ENCODE data around the gene ALOXE3. TPM values are rescaled to one million over a fixed set of nuclear protein-coding genes. Genes with fewer than 3 reads are reported as not detected.

Gene ALOXE3
- total and polyA plus RNA-seq, 12 donors, result 0.09 TPM; not detected in 11

GRCh38 chr17:8048736-8049135, 69.6 kb downstream of the ALOXE3 start:
- no peak for ATAC-seq

GRCh38 chr17:8048236-8048635, 70.1 kb downstream of the ALOXE3 start:
- 88 to 89% methylated on average over 12 of the region's 12 CpGs for WGBS, 2 donors

More at GRCh38 chr17:8048736-8049135, 69.6 kb downstream of the ALOXE3 start:
- intact Hi-C loops (cut with DNase I), result loop anchor here in 4 of 10 donors (10.0 kb wide), 5 partner anchors 134 to 314 kb away; partner anchors contain the start of gene RNF227 (in 1 of the 4)
- no peak for TF ChIP-seq CTCF (IDR thresholded peaks at IDR 0.05)
- no peak for DNase-seq
- Histone ChIP-seq H3K9me3 (no peaks in the 10 kb centered on the region), H3K4me1 (no peaks in the 10 kb centered on the region), H3K36me3 (no peaks in the 10 kb centered on the region), H3K4me3 (no peak overlapping the region), H3K27me3 (peaks cover 0 to 25% (median 0%) of the 10 kb centered on the region in 7 donors), H3K27ac (no peak overlapping the region)
- 91 to 92% methylated on average over 8 of the region's 8 CpGs for WGBS, 2 donors

GRCh38 chr17:8047769-8048110, 70.6 kb downstream of the ALOXE3 start:
- H3K27me3 ChIP-seq, result peaks cover 0 to 25% (median 0%) of the 10 kb centered on the region in 7 donors
- WGBS, 2 donors, result 93 to 97% methylated on average over 4 of the region's 4 CpGs
- H3K4me1 ChIP-seq, result no peaks in the 10 kb centered on the region
- H3K9me3 ChIP-seq, result no peaks in the 10 kb centered on the region
- TF ChIP-seq CTCF (IDR thresholded peaks at IDR 0.05), result no peak
- H3K4me3 ChIP-seq, result no peak overlapping the region
- H3K27ac ChIP-seq, result no peak overlapping the region
- no peaks in the 10 kb centered on the region for H3K36me3 ChIP-seq
- ATAC-seq (peak in 1 of 8 donors; percentile 25), DNase-seq (no peak)
- intact Hi-C loops (cut with DNase I), result loop anchor here in 4 of 10 donors (10.0 kb wide), 5 partner anchors 133 to 313 kb away; partner anchors contain the start of gene RNF227 (in 1 of the 4)

More at GRCh38 chr17:8048236-8048635, 70.1 kb downstream of the ALOXE3 start:
- Histone ChIP-seq H3K4me1 (no peaks in the 10 kb centered on the region), H3K27me3 (peaks cover 0 to 25% (median 0%) of the 10 kb centered on the region in 7 donors), H3K36me3 (no peaks in the 10 kb centered on the region), H3K9me3 (no peaks in the 10 kb centered on the region), H3K4me3 (no peak overlapping the region), H3K27ac (no peak overlapping the region)
- no peak for DNase-seq
- ATAC-seq, result no peak
- no peak for TF ChIP-seq CTCF (IDR thresholded peaks at IDR 0.05)
- intact Hi-C loops (cut with DNase I), result loop anchor here in 4 of 10 donors (10.0 kb wide), 5 partner anchors 133 to 313 kb away; partner anchors contain the start of gene RNF227 (in 1 of the 4)

GRCh38 chr17:8046929-8047768, 71.2 kb downstream of the ALOXE3 start:
- TF ChIP-seq CTCF (IDR thresholded peaks at IDR 0.05), result no peak
- Histone ChIP-seq H3K27me3 (peaks cover 0 to 25% (median 0%) of the 10 kb centered on the region in 7 donors), H3K9me3 (no peaks in the 10 kb centered on the region), H3K27ac (no peak overlapping the region), H3K36me3 (no peaks in the 10 kb centered on the region), H3K4me3 (no peak overlapping the region), H3K4me1 (peaks cover 0 to 3% (median 0%) of the 10 kb centered on the region in 9 donors)
- ATAC-seq (no peak), DNase-seq (no peak)
- intact Hi-C loops (cut with DNase I), result loop anchor here in 4 of 10 donors (10.0 kb wide), 5 partner anchors 132 to 312 kb away; partner anchors contain the start of gene RNF227 (in 1 of the 4)
- WGBS, 2 donors, result 79% methylated on average over 24 of the region's 24 CpGs
